ENCODE data around the gene DNAJB1.
A peak's percentile ranks its signal among the peaks of the same experiment; 100 is the strongest.

Gene DNAJB1

GRCh38 chr19:14496029-14496833, 22.0 kb downstream of the DNAJB1 start, which contains the start of gene GIPC1:
Gene GIPC1 (minus strand): TSS chr19:14496127. CDS start chr19:14482976, 13,151 bp downstream.
- Histone ChIP-seq H3K79me2 (ENCODE audit: insufficient read depth, low read length) (peaks cover 10% of the 10 kb centered on the region; the same call in 1 of the 2 replicates), H3K4me2 (ENCODE audit: low read depth, low read length, poor library complexity, severe bottlenecking) (peak within 1 kb of the TSS; percentile 99), H3K9me3 (ENCODE audit: insufficient read depth, low read depth, low read length) (no peaks in the 10 kb centered on the region), H2AFZ (ENCODE audit: low read length) (peak within 1 kb of the TSS; percentile 92), H3K36me3 (ENCODE audit: insufficient read depth, low read length) (no peaks in the 10 kb centered on the region), H3K9ac (ENCODE audit: low read depth, low read length, poor library complexity, severe bottlenecking) (peak within 1 kb of the TSS; percentile 66), H3K4me3 (ENCODE audit: low read length, poor library complexity, severe bottlenecking) (peak within 1 kb of the TSS; percentile 94), H3K9me2 (replicated peaks; ENCODE audit: low read depth, low read length) (no peaks in the 10 kb centered on the region), H3K27me3 (ENCODE audit: insufficient read depth, low read length, poor library complexity, severe bottlenecking) (no peaks in the 10 kb centered on the region), H4K20me1 (ENCODE audit: insufficient read depth, low read length, poor library complexity, severe bottlenecking) (no peaks in the 10 kb centered on the region), H3F3A (ENCODE audit: low read depth) (no peaks in the 10 kb centered on the region), H3K4me1 (ENCODE audit: insufficient read depth, low read length, poor library complexity, severe bottlenecking) (peaks cover 18% of the 10 kb centered on the region)
- TF ChIP-seq EZH2phosphoT487 (IDR thresholded peaks at IDR 0.05; ENCODE audit: borderline replicate concordance), result no peak
- TF ChIP-seq CTCF (conservative IDR thresholded peaks at IDR 0.05; ENCODE audit: low read length), result no peak

- Histone ChIP-seq H3K9me3 (ENCODE audit: insufficient read depth, low read depth, low read length) (no peaks in the 10 kb centered on the region), H3K9ac (ENCODE audit: low read depth, low read length, poor library complexity, severe bottlenecking) (peak overlapping the region; percentile 66), H3K4me1 (ENCODE audit: insufficient read depth, low read length, poor library complexity, severe bottlenecking) (peaks cover 18% of the 10 kb centered on the region), H3K4me2 (ENCODE audit: low read depth, low read length, poor library complexity, severe bottlenecking) (peak overlapping the region; percentile 99), H3K9me2 (replicated peaks; ENCODE audit: low read depth, low read length) (no peaks in the 10 kb centered on the region), H3F3A (ENCODE audit: low read depth) (no peaks in the 10 kb centered on the region), H3K4me3 (ENCODE audit: low read length, poor library complexity, severe bottlenecking) (peak overlapping the region; percentile 94), H3K79me2 (ENCODE audit: insufficient read depth, low read length) (peaks cover 10% of the 10 kb centered on the region; the same call in 1 of the 2 replicates), H2AFZ (ENCODE audit: low read length) (peak overlapping the region; percentile 68; the same call in 1 of the 2 replicates), H3K36me3 (ENCODE audit: insufficient read depth, low read length) (no peaks in the 10 kb centered on the region), H4K20me1 (ENCODE audit: insufficient read depth, low read length, poor library complexity, severe bottlenecking) (no peaks in the 10 kb centered on the region), H3K27me3 (ENCODE audit: insufficient read depth, low read length, poor library complexity, severe bottlenecking) (no peaks in the 10 kb centered on the region)
- TF ChIP-seq CTCF (conservative IDR thresholded peaks at IDR 0.05; ENCODE audit: low read length) (no peak), EZH2phosphoT487 (IDR thresholded peaks at IDR 0.05; ENCODE audit: borderline replicate concordance) (no peak)
Observed at GRCh38 chr19:14495672-14496028, 22.5 kb downstream of the DNAJB1 start.

- Histone ChIP-seq H3K4me2 (ENCODE audit: low read depth, low read length, poor library complexity, severe bottlenecking) (peak overlapping the region; percentile 99), H3K9ac (ENCODE audit: low read depth, low read length, poor library complexity, severe bottlenecking) (peak overlapping the region; percentile 66), H3K79me2 (ENCODE audit: insufficient read depth, low read length) (peaks cover 10% of the 10 kb centered on the region; the same call in 1 of the 2 replicates), H3K9me3 (ENCODE audit: insufficient read depth, low read depth, low read length) (no peaks in the 10 kb centered on the region), H3F3A (ENCODE audit: low read depth) (no peaks in the 10 kb centered on the region), H4K20me1 (ENCODE audit: insufficient read depth, low read length, poor library complexity, severe bottlenecking) (no peaks in the 10 kb centered on the region), H3K4me1 (ENCODE audit: insufficient read depth, low read length, poor library complexity, severe bottlenecking) (peaks cover 18% of the 10 kb centered on the region), H3K4me3 (ENCODE audit: low read length, poor library complexity, severe bottlenecking) (peak overlapping the region; percentile 94), H3K9me2 (replicated peaks; ENCODE audit: low read depth, low read length) (no peaks in the 10 kb centered on the region), H3K27me3 (ENCODE audit: insufficient read depth, low read length, poor library complexity, severe bottlenecking) (no peaks in the 10 kb centered on the region), H3K36me3 (ENCODE audit: insufficient read depth, low read length) (no peaks in the 10 kb centered on the region), H2AFZ (ENCODE audit: low read length) (peak overlapping the region; percentile 68; the same call in 1 of the 2 replicates)
- TF ChIP-seq CTCF (conservative IDR thresholded peaks at IDR 0.05; ENCODE audit: low read length) (no peak), EZH2phosphoT487 (IDR thresholded peaks at IDR 0.05; ENCODE audit: borderline replicate concordance) (no peak)
Observed at GRCh38 chr19:14494910-14495671, 23.1 kb downstream of the DNAJB1 start.

All from Loucy (cell line).